HG02759 (cell line): ENCODE results near the gene CR2.
"Not testable (repeated sequence)": the region's sequence is repeated elsewhere in the genome, so short reads cannot be mapped to it uniquely, and the experiment has no call there.

Experiments
- ATAC-seq: cut with Tn5 transposase; IDR thresholded peaks from one replicate; pipeline ENCODE4 v1.9.1; 2021; ENCODE audit warnings: mild to moderate bottlenecking, moderate library complexity; ENCODE audit not compliant: unreplicated experiment

Gene CR2

DNA sequence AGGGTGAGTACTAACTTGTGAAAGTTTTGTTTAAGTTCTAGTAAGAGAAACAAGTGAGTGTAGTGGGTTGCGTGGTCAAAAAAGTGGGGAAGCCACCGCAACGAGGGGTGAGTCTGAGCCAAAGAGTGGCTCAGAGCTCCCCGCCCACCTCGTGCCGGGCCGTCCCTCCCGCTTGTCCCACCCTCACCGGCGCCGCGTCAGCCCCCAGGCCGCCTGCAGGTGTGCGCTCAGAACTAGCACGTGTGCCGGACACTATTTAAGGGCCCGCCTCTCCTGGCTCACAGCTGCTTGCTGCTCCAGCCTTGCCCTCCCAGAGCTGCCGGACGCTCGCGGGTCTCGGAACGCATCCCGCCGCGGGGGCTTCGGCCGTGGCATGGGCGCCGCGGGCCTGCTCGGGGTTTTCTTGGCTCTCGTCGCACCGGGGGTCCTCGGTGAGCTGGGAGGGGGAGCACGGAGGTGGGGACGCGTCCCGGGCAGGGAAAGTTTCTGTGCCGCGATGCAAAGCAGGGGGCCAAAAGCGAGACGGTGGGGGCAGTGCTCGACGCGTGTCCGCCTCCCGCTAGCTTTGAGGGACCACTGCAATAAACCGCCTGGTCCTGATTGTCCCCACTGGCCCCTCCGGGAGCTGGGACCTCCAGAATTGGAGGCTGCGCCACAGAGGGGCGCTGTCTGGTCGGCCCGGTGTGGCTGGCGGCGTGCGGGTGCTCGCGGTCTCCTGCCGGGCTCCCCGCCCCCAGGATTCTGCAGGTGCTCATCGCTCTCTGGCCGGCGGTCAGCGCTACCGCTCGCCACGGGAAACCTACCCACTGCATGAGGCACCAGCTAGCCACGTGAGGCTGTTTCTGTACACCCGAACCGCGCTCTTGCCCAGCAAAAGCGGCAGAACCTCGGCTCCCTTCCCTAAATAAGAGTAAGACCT lies at the start of gene CR2:
Gene CR2 (plus strand): TSS at position 283 of the 919 bp plus-strand sequence. CDS start 91 bp downstream, at position 374.
- ATAC-seq: peak; percentile 86

DNA sequence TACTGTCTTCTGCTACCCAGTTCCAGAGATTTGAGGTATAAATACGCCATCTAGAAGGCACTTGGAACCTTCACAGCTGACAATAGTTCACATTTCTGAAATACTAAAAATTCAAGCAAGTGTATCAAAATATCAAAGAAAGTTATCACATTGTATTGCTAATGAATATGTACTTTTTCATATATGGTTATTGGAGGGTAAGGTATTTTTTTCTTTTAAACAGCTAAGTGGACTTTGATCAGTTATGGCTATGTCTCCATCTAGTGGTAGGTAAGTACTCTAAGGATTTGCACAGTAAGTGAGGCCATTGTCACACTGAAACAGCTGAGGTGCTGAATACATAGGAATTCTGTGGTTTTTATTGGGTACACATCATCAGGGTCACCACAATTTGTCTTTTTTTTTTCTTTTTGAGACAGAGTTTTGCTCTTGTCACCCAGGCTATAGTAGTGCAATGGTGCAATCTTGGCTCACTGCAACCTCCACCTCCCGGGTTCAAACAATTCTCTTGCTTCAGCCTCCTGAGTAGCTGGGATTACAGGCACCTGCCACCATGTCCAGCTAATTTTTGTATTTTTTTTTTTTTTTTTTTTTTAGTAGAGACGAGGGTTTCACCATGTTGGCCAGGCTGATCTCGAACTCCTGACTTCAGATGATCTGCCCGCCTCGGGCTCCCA lies 49.1 kb upstream of the CR2 start:
- peak; percentile 50 for ATAC-seq

DNA sequence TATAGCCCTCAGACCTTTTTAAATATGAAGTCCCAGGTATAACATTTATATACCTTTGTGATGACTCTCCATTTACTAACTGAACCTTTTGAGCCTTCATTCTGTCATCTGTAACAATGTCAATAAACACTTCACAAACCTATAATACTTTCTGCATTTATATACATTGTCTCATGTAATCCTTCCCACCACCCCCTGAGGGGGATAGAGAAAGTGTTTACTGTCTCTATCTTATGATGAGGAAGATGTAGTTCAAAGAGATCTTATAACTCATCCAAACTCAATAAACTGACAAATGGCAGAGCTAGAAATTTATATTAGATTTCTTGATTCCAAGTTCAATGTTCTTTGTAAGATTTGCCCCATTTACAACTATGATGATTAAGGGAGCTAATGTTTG lies 48.3 kb upstream of the CR2 start:
- ATAC-seq: no peak

DNA sequence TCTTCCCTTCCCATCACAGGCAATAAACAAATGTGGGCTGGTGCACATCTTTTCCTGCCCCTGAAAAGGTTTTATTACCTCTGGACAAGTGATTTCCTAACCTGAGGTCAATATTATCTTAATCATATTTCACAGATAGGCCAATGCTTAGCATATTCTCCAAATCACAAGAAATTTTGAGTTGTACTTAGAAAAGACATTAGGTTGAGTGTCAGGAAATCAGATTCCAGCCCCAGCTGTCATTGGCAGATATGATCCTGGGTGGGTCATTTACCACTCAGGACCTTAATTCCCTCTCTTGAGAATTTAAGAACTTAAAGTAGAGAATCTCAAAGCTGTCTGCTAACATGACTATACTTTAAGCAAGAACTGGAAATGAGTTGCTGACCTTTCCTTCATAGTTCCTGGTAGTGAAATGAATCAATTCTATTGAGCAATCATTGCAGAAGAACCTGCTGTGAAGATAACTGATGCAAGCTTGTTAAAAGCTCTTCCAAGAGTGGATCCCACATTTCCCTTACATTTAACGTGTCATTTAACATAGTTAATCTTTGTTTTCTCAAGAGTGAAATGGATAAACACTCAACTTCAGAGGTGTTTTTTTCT lies 46.4 kb upstream of the CR2 start:
- ATAC-seq: no peak

DNA sequence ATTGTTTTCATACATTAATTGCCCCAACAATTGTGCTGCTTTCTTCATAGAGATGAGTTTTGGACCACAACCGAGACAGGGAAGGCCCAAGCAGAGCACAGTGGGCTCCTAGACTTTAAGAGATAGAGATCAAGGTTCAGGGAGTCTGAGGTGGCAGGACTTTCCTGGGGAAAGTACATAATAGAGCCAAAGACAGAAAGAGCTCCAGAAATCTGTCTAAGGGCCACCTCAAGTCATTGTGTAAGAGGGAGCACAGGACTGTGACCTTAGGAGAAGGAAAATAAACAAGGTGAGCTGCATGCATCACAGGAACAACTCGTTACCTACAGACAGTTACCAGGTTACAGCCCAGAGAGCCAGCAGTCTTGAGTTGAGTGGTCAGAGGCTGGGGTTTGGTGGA lies 41.3 kb upstream of the CR2 start:
- ATAC-seq: peak; percentile 37

DNA sequence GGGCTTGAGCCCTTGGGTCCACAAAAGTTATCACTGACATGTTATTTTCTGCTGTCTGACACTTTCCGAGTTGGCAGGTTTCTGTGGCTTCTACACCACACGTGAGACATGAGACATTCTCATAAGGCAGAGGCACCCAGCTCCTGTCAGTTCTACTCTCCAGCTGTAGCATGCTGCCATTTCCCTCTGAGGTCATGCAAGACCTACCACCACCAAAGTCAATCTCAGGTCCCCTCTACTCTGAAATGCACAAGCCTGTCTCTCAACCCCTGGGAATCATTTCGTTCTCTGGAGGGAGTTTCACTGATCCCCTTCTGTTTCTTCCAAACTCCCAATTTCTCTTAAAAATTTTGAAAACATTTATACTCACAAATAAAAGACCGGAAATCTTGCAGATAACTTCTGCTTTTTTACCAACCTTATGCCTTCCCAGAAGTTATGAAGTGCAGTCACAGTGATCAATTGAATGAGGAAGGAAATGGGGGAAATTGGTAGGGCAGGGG lies 39.5 kb upstream of the CR2 start:
- peak; percentile 87 for ATAC-seq

DNA sequence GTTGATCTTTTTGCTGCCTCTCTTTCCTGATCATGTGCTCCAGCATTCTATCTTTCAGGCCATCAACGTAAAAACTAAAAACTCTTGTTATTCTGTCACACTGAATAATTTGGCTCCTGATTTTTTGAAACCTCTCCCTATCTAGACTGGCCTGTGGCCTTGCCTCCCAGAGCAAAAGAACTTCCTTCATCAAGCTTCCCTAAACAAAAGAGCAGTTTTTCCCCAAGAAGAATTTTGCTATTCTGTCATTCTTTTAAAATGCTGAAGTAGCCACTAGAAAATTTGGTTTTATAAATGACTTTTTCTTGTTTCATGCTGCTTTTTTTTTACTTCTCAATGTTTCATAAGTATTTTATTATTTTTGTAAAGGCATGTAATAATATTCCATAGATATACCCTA lies 37.1 kb upstream of the CR2 start:
- ATAC-seq: no peak

DNA sequence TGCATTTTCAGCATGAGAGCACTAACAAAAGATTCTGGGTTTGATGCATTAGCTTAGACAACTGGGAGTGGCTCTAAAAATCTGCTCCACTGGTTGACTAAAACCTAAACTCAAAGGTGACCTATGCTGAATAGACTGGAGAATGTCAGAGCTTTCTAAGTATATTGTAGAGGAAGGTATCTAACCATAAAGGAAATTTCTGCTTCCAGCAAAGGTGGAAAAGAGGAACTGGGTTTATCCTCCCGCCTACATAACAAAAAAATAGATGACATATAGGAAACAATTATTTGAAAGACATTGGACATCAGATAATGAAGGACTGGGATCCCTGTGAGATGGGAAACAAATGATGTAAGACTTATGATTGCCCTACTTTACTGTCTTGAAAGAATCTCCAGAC lies 35.8 kb upstream of the CR2 start:
- ATAC-seq: no peak

DNA sequence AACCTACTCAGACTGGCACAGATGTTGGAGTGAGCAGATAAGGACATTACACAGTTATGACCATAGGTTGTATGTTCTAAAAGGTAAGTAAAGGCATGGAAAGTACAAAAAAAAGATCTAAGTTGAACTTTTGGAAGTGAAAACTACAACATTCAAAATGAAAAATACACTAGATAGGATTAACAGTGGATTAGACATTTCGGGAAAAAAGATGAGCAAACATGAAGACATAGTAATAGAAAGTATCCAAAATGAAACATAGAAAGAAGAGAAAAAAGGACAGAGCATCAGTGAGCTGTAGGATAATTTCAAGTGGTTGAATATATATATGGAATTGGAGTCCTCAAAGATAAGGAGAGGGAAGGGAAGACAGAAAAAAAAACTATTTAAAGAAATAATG lies 34.0 kb upstream of the CR2 start:
- ATAC-seq: no peak

DNA sequence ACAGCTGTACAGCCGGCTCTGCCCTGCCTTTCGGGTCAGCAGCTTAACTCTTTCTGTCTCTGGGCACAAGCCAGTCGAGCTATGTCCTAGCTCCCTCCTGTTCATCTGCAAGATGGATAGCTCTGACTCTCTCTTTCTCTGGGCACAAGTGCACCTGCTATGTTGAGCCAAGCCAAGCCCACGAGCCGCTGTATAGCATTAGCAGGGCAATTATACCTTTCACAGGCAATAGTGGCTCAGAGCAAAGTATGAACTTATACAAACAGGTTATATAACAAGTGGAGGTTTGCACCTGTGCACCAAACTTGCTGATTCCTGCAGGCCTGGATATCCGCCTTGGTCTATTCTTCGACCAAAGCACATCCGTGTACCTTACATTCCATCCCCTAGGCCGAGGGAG lies 33.0 kb upstream of the CR2 start:
- no peak for ATAC-seq

DNA sequence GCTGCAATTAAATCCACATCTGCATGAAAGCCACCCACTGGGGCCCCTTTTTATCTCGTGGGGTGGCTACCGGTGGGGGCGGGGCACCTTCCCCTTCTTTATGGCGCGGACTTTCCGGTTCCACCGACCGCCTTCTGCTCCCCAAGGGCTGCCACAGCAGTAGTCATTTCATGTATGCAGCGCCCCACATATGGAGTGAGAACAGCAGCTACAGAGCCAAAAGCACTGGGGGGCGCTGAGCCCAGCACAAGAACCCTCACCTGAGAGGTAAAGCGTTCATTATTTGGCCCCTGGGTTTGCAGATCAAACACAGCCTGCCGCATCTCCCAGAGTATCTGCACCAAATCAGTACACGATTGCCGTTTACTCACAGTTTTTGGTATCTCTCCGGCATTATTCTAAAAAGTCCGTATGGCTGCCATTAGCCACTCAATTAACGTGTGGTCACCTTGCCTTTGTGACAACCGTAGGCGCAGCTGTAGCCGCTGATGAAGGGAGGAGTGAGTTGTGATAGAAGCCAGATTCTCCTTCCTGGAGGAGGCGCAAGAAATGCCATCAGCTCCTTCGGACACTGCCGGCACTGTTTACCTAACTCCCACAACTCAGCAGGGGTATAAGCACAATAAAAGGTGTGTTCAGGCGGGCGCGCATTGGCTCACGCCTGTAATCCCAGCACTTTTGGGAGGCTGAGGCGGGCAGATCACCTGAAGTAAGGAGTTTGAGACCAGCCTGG lies 30.4 kb upstream of the CR2 start:
- no peak for ATAC-seq

DNA sequence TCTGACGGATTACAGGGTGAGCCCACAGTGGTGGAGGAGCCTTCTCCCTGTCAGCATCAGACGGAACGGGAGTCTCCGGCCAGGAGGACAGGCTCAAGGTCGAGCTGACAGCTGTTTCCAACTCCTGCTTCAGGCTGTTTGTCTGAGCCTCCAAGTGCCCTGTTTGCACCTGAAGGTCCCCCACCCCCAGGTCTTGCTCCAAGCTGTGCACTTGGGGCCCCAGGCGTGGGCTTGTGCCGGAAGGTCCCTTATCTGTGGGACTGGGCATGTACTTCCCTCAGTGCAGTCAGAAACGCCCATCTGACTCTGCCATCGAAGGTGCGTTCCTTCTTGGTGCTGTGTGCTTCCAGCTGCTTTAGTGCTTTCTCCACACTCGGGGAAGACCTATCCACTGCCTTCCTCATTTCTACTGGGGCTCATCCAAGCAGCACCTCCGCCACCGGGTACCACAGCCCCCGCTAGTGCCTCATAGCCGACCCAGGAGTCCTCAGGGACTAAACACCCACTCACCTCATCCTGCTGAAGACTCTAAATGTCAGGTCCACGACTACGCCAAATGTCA lies 29.5 kb upstream of the CR2 start:
- ATAC-seq: peak; percentile 53

DNA sequence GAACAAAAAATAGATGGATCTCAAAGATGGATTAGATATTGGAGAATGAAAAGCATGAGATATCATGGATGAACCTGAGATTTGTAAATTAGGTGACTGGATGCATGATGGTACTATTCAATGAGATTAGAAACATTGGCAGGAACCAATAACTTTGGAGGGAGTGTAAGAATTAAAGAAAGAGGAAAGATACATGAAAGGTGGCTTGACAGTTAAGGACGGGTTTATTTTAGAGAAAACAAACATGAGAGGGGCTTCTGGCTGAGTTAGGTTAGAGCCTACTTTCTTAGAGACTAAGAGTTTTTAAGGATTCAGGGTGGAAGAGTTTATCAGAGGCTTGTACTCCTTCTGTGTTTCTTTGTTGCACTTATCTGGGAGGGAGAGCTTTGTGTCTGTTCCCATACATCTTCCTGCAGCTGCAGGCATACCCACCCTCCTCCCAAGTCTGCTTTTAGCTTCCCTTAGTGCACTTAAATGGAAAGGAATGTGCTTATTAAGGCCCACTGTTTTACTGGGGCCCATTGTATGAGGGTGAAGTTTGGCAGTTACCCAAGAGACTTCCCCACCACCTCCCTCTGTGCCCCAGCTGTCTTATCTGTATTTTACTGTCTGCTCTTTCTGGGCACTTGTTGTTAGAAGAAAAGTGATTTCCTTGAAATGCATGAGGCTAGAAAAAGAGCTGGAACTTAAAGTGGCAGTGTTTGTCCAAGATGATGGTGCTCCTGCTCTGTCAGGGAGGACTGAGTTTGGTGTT lies 26.1 kb upstream of the CR2 start:
- ATAC-seq: no peak

DNA sequence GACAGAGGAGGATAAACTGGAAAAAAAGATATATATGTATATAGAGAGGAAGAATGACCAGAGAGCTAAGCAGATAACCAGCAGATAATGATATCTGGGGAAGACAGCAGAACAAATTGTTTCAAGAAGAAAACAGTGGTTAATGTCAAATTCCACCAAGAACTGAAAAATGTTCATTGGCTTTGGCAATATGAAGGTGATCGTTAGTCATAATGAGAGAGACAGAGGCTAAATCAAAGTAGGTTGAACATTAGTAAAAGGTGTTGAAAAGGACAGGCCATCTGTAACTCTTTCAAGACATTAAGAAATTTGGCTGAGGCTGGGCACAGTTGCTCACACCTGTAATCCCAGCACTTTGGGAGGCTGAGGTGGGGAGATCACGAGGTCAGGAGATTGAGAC lies 25.3 kb upstream of the CR2 start:
- ATAC-seq: no peak

DNA sequence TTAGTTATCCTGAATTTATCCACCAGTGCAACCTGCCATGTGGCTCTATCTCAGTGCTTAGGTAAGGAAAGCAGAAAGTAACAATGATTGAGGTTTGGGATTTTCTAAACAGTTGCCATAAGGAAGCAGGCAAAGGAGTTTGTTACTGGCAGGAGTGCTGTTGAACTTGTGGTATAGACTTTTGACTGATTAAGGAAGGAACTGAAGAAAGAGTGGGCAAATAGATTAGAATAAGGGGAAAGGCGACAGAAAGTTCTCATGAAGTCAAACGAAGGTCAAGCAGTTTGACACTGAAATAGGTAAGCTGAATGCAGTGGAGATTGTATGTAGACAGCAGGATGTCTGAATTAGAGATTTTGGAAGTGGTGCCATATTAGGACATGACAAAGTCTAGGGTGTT lies 24.2 kb upstream of the CR2 start:
- no peak for ATAC-seq

DNA sequence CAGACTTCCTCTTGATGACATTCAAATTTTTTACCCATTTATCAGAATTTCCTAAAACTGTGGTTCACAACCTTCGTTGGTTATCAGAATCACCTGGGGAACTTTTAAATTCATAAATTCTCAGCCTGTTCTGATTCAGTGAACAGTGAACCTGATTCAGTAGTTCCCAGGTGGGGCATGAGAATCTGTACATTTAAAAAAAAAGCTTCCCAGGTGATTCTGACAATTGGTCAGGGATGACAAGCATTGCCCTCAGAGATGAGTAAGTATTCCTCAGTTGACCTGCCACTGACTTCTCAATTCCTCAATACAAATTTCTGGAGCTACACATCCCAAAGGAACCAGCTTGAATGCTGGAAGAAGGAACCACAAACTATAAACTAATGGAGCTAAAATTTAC lies 23.5 kb upstream of the CR2 start:
- ATAC-seq: peak; percentile 39

DNA sequence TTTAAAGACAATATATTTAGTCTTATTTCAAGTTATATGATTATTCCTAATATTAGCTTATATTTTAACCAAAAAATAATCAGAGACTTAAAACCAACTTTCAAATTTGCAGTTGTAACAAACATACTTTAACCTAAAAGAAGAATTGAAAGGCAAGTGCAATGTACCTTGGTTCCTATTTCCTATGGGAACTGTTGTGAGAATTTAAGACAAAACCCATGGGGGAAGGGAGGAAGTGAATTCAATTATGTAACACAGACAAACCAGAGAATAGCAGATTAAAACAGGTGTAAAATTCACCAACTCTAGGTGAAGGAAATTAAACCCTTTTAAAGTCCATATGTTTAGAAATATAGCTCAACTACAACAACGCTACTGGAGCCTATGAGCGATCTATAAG lies 22.6 kb upstream of the CR2 start:
- ATAC-seq: no peak

DNA sequence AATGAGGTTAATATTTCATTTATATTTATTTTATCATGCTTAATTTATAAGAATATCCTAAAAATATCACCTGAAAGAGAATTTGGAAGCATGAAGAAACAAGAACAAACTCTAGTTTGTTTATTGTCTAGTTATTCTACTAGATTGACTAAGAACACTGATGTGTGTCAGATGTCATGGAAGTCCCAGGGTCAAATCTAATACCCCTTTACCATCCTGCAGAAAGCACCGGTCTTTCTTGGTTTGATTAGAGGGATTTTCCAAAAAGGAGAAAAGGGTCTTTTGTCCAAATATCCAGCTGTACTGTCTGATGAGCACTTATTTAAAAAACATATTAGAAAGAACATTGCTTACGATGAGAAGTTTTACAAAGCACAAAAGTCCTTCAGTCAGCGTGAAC lies 20.7 kb upstream of the CR2 start:
- ATAC-seq: no peak

DNA sequence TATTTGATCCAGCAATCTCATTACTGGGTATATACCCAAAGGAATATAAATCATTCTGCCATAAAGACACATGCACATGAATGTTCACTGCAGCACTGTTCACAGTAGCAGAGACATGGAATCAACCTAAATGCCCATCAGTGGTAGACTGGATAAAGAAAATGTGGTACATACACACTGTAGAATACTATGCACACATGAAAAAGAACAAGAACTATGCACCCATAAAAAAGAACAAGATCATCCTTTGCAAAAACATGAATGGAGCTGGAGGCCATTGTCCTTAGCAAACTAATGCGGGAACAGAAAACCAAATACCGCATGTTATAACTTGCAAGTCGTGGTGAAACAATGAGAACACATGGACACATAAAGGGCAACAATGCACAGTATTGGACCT lies 17.4 kb upstream of the CR2 start:
- not testable (repeated sequence) for ATAC-seq

DNA sequence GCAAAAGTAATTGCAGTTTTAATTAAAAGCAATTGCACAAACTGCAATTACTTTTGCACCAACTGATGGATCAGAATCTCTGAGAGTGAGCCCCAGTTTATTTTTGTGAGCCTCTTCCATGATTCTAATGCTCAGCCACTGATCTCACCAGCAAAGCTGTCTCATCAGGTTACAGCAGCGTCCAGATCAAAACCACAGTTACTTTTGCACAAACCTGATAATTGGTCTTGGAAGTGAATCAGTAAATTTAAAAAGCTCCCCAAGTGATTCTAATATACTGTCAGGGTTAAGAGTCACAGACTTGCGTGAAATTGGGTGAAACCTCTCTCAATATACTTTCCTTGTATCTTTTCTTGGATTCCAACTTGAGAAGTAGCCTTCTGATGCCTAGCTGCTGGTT lies 13.5 kb upstream of the CR2 start:
- no peak for ATAC-seq
